GM11168 (cell line): ENCODE data around the gene ACTN1.
"Not testable (repeated sequence)": the region's sequence is repeated elsewhere in the genome, so short reads cannot be mapped to it uniquely, and the experiment has no call there.

Experiments used
- in situ Hi-C: fragments of 300-500 bp; cut with MboI; formaldehyde crosslinking; loops from one replicate; pipeline ENCODE4 v1.12.0; 2022; ENCODE audit warnings: low sequenced_read_pairs; ENCODE audit not compliant: unreplicated experiment

The ACTN1 gene

DNA sequence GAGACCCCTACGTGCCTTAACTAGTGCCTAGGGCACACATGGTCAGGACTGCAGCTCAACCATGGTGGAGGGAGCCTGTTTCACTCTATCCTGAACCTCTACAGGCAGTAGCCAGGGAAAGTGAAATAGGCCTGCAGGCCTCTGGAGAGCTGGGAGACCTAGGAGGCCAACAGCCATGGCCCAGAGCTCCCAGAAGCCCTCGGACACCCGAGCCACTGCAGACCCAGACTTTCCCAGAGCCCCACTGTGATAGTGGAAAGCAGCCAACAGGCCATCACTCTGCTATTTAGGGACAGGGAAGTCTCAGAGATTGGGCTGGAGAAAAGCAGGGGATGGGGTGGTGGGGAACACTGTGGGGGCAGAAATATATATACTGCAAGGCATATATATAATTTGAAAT lies 129.7 kb downstream of the ACTN1 start:
- in situ Hi-C loops: no loop called here

DNA sequence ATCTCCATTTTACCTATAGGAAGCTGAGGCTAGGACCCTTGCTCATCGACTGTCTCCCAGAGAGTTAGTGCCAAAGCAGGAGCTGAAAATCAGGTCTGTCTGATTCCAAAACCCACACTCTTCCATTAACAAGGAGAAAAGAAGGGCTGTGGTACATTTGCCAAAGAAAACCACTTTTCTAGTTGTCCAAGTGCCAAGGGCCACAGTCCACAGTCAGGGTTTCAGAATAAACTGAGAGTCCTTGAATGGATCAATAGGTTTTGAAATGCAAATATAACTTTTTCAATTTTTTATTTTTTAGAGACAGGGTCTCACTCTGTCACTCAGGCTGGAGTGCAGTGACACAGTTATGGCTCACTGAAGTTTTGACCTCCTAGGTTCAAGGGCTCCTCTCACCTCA lies 130.8 kb downstream of the ACTN1 start:
- in situ Hi-C loops: no loop called here

DNA sequence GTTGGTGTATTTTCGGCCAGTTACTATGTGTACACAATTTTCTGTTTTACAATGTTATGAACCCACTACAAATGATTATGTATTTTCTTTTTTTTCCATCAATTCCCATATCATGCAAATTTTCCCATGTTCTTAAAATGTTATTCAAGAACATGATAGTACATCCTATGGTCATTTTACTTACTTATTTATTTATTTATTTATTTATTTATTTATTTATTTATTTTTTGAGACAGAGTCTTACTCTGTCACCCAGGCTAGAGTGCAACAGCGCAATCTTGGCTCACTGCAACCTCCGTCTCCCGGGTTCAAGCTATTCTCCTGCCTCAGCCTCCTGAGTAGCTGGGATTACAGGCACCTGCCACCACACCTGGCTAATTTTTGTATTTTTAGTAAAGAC lies 131.5 kb downstream of the ACTN1 start:
- in situ Hi-C loops: not testable (repeated sequence)

DNA sequence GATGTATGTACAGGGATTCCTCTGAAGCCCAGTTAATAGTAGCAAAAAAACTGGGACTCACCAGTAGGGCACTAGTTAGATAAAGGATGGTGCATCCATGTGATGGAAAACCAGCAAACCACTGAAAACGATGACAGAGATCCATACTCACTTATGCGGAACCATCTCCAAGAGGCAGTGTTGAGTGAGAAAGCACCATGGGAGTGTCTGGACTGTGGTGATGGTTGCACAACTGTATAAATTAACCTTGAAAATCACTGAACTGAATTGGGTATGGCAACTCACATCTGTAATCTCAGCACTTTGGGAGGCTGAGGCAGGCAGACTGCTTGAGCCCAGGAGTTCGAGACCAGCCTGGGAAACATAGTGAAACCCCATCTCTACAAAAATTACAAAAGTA lies 132.6 kb downstream of the ACTN1 start:
- in situ Hi-C loops: no loop called here

DNA sequence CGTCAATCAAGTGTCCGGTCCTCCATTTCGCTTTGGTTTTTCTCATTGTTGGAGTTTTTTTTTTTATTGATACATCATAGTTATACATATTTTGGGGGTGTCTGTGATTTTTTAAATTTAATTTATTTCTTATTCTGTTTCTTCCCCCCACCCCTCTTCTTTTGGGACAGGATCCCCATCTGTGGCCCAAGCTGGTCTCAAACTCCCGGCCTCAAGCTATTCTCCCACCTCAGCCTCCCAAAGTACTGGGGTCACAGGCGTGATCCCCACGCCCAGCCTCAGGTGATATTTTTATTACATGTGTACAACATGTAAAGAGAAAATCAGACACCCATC lies 134.9 kb downstream of the ACTN1 start:
- in situ Hi-C loops: no loop called here

DNA sequence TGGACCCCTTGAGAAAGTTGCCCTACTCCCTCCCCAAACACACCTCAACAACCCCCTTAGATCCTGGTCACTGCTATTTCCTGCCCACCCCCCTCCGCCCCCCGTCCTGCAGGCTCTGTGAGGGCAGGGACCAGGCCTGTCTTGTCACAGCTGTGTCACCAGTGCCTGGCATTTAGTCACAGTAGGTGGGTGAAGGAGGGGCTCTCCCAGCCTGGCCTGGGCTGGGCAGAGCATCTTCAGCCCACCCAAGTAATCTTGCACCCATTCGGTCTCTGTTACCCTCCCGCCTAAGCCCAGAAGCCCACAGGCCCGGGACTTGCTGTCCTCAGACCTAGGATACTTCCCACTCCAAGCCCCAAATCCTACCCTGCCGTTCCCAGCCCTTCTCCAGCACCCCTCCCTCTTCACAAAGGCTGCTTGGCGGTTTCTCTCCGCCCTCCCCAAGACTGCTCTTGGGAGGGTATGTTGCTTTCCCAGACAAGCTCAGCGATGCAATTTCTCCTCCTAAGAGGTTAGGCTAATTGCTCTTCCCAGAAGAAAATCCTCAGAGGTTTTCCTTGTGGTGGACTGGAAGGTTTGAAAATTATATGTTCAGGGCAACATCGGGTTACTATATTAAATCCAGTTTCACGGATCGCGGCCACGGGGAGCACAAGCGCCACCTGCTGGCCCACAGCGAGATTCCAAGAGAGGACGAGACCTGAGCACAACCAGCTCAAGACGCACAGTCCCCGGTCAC lies 135.5 kb downstream of the ACTN1 start:
- in situ Hi-C loops: no loop called here

DNA sequence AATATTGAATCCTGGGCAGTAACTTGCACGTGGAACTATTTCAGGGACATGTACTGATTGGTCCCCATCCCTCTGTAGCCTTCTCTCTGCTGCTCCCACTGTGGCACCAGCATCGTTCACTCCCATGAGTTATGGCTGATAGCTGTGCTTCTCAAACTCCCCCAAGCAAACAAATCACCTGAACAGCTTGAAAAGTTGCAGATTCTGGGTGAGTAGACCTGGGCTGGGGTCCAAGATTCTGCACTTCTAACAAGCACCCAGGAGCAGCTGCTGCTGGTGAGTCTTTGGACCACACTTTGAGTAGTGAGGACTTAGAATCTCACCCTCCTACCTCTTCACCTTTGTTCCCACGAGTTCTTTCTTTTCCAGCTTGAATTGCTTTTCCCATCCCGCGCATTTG lies 136.8 kb downstream of the ACTN1 start:
- in situ Hi-C loops: no loop called here

DNA sequence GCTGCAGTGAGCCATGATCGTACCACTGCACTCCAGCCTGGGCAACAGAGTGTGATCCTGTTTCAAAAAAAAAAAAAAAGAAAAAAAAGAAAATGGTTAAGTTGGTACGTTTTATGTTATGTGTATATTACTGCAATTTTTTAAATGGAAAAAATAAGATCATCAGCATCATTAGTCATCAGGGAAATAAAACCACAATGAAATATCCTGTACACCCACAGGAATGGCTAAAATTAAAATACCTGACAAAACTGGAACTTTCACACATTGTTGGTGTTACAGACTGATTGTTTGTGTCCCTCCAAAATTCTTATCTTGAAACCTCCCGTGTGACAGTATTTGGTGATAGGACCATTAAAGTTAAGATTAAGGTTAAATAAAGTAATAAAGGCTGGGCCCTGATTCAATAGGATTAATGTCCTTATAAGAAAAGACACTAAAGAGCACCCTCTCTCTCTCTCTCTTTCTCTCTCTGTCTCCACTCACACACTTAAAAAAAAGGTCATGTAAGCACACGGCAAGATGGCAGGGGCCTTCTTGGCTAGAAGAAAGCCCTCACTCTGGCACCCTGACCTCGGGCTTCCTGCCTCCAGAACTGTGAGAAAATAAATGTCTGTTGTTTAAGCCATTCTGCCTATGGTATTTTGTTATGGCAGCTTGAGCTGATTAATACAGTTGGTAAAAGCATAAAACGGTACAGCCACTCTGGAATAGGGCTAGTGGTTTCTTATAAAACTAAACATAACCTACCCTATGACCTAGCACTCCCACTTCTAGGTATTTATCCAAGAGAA lies 137.9 kb downstream of the ACTN1 start:
- in situ Hi-C loops: no loop called here

DNA sequence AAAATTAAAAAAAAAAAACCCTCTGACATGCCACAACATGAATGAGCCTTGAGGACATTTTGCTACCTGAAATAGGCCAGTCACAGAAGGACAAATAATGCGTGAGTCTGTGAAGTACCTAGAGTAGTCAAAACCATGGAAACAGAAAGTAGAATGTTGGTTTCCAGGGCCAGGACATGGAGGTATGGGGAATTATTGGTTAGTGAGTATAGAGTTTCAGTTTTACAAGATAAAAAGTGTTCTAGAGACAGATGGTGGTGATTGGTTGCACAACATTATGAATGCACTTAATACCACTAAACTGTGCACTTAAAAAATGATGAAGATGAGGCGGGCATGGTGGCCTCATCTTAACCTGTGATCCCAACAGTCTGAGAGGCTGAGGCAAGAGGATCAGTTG lies 138.6 kb downstream of the ACTN1 start:
- in situ Hi-C loops: no loop called here

DNA sequence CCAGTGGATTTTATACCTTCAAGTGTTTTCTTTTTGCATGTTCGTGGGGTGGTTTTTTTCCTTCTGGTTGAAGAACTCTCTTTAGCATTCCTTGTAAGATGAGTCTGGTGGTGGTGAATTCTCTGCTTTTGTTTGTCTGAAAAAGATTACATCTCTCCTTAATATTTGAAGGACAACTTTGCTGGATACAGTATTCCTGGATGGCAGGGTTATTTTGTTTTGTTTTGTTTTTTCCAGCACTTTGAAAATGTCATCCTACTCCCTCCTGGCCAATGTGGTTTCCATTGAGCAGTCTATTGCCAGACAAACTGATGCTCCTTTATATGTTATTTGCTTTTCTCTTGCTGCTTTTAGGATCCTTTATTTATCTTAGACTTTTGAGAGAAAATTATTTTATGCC lies 143.0 kb downstream of the ACTN1 start:
- in situ Hi-C loops: no loop called here

DNA sequence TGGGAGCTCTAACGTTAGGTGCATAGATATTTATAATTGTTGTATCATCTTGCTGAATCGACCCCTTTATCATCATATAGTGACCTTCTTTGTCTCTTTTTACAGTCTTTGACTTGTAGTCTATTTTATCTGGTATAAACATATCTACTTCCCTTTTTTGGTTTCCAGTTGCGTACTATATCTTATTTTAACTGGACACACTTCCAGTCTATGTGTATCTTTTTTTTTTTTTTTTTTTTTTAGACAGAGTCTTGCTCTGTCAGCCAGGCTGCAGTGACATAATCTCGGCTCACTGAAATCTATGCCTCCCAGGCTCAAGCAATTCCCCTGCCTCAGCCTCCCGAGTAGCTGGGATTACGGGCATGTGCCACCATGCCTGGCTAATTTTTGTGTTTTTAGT lies 144.3 kb downstream of the ACTN1 start:
- in situ Hi-C loops: no loop called here

DNA sequence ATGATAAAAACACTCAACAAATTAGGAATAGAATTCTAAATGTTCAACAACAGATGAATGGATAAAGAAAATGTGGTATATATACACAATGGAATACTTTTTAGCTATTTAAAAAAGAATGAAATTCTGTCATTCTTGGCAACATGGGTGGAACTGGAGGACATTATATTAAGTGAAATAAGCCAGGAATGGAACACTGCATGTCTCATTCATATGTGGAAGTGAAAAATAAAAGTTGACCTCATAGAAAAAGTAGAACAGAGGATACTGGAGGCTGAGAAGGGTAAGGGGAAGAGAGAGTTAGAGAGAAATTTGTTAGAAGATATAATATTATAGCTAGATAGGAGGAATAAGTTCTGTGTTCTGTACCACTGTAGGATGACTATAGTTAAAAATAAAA lies 150.4 kb downstream of the ACTN1 start:
- in situ Hi-C loops: loop anchor here (10.0 kb wide), 1 partner anchor 894 kb away; no protein-coding TSS in a partner anchor

DNA sequence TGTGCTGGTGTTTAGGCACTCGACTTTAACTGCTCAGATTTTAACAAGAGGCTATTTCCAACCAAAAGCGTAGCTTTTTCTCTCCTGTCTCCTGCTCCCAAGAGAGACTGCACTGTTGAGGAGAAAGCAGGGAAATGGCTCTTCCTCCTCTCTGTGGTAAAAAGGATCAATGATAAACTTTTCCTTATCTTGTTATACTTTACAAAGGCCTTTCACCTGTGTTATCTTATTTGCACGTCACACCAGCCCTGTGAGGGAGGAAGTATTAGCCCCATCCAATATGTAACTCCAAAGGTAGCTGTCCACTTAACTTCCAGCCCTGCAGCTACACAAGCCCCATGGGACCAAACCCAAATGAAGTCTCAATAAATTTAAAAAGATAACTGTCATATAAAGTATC lies 153.4 kb downstream of the ACTN1 start:
- in situ Hi-C loops: loop anchor here (10.0 kb wide), 1 partner anchor 891 kb away; no protein-coding TSS in a partner anchor

DNA sequence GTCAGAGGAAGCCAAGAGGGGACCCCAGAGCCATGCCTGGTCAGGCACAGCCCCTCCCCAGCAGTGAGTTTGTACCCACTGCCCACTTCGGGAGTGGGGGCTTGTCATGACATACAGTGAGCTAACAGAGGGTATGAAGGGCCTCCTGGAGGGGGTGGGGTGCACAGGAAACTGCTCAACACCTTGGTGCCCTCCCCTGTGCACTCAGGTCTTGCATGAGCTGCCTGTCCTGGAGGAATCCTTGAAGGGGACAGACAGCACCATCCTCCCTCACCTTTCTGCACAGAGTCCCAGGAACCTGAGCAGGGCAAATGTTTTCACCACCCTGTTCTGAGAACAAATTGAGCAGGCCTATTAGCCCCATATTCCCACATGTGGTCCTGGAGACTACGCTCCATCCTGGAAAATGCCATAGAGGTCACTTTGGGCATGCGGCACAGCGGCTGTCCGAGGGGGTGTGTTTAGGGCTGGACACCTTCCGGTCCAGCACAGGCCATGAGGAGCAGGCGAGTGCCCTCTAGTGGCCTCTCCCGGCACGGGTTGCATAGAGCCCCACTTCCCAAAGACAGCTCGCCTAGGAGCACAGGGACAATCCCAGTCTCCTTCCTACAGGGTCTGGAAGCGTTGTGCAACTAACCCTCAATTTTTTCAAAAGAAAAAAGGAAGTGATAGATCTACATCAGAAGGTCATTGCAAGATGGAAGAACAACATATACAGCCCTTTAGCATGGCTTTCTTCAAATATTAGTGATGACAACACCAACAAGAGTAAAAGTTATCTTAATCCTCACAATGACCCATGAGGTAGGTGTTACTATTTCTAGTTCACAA lies 154.4 kb downstream of the ACTN1 start:
- in situ Hi-C loops: loop anchor here (10.0 to 25.0 kb wide), 2 partner anchors 412 to 890 kb away; no protein-coding TSS in a partner anchor

DNA sequence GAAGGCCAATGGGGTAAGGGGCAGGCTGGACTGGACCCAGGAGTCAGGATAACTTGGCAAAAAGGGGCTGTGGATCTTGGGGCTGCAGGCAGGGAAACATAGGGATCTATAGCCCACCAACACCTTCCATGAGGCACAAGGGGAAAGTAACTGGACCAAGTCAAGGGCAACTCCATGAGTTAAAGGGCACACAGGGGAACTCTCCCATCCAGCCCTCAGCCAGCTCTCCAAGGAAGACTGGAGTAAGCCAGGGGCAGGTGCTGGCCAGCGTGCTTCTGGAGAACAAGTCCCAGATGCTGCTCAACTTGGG lies 154.9 kb downstream of the ACTN1 start:
- in situ Hi-C loops: loop anchor here (10.0 to 25.0 kb wide), 2 partner anchors 412 to 889 kb away; no protein-coding TSS in a partner anchor
